ENCODE measurements around the gene SOX13.
"Not testable (repeated sequence)": the region's sequence is repeated elsewhere in the genome, so short reads cannot be mapped to it uniquely, and the experiment has no call there.

The SOX13 gene

DNA sequence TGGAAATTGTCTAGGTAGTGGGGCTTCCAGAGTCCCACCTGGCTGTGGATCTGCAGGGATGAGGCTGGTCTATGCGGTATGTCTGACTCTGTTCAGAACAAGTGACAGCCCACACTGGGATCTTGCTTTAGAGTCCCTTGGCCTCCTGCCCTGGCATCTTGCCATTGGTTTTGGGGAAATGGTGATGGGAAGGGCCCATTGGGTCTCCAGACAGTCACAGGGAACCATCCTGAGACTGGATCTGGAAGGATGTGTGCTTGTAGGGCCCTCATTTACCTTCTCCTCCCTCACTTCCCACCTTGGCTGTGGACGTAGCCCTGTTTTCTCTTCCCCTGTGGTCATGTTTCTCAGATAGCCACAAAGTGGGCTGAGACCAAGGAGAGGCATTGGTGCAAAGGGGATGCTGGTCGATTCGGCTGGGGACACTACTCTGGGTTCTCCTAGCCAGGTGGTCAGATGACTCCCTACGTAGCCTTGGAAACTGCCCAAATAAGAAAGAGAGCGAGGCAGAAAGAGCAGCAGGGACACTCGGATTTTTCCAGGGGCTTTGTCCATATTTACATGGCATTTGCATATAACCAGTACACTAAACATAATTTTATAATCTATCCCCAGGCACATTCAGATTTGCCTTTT lies 15.1 kb downstream of the SOX13 start:
- Histone ChIP-seq H3K36me3 (ENCODE audit: control insufficient read depth in 1 of 2, insufficient read depth in 2 of 2, low read depth in 1 of 2, low read length in 2 of 2) (no peaks in the 10 kb centered on the region), H3K79me1 (replicated peaks; ENCODE audit: low read length, poor library complexity, severe bottlenecking) (peaks cover 2% of the 10 kb centered on the region), H3K18ac (ENCODE audit: low read depth in 1 of 2, low read length in 2 of 2) (no peak overlapping the region), H3K27ac (ENCODE audit: low read length, poor library complexity, severe bottlenecking) (no peak overlapping the region), H3K4me1 (ENCODE audit: control insufficient read depth, insufficient read depth, low read depth, low read length) (peaks cover 9% of the 10 kb centered on the region), H3K4me3 (ENCODE audit: insufficient read depth in 1 of 2, low read depth in 1 of 2, low read length in 2 of 2) (no peak overlapping the region), H3K9ac (ENCODE audit: low read length) (no peak overlapping the region), H3K14ac (ENCODE audit: low read length in 2 of 2) (no peak overlapping the region), H3K4me2 (ENCODE audit: low read length, poor library complexity, severe bottlenecking) (no peak overlapping the region), H3K4ac (ENCODE audit: low read depth in 1 of 2, low read length in 2 of 2) (peak overlapping the region; percentile 9), H3K27me3 (ENCODE audit: control insufficient read depth in 1 of 2, insufficient read depth in 1 of 2, low read length in 2 of 2) (no peaks in the 10 kb centered on the region), H2BK12ac (ENCODE audit: low read length in 2 of 2) (peak overlapping the region in 1 of 2 experiments; percentile 17), H2BK120ac (ENCODE audit: low read depth, low read length) (peak overlapping the region; percentile 94), H4K8ac (ENCODE audit: low read length) (peak overlapping the region; percentile 43), H2BK15ac (ENCODE audit: low read depth, poor library complexity, severe bottlenecking) (peak overlapping the region; percentile 88), H3K23ac (ENCODE audit: low read length in 2 of 2) (no peak overlapping the region), H4K91ac (ENCODE audit: low read length) (no peak overlapping the region), H2AK5ac (ENCODE audit: low read length, severe bottlenecking) (no peak overlapping the region), H2BK5ac (ENCODE audit: low read depth, low read length, poor library complexity, severe bottlenecking) (no peak overlapping the region), H2AFZ (ENCODE audit: low read depth, low read length) (no peak overlapping the region), H3K9me3 (ENCODE audit: control insufficient read depth, low read length) (no peaks in the 10 kb centered on the region)
- no peak for DNase-seq
- WGBS: 93% methylated on average over 7 of the region's 7 CpGs

DNA sequence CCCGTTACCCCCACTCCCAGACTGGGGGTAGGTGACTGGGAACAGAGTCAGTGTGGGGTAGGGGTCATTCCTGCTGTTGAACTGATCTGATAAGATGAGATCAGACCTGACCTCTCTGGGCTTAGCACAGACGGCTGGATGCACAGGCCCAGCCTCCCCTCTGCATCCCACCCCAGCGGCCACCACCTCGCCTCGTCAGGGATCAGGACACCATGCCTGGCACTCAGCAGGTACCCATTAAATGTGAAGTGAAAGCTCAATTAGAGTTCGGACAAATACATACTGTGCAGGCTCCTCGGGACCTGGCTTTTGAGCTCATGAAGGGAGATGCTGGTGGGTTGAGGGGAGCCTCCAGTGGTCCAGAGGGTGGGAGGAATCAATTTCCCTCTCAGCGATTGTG lies 15.7 kb downstream of the SOX13 start:
- 81% methylated on average over 6 of the region's 8 CpGs for WGBS

DNA sequence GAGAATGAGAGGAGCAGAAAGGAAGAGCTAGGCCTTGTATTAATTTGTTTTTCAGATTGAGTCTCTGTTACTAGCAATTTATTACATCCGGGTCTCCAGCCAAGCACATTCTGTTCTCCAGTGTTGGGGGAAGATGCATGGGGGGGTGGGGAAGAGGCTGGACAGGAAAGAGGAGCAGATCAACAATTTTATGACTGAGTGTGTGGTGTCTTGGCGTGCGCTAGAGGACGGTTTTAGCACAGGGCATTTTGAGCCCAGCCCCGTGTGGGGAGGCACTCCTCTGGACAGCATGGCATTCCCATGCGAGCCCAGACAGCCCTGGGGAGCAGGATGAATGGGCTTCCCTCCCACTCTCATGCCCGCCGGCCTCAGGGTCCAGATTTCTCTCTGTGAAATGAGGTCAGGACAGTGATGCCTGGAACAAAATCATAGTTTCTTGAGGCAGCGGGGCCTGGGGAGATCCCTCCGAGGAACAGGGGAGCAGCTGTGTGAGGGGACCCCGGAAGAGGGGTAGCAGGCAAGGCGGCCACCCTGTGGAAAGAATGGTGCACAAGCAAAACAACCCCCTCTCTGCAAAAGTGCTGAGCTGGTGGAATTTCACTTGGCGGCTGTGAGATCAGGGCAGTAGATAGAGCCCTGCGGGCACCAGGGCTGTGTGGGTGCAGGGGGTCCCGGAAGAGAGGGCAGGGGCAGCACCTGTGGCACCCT lies 16.3 kb downstream of the SOX13 start:
- H3K79me1 ChIP-seq (replicated peaks; ENCODE audit: low read length, poor library complexity, severe bottlenecking): peaks cover 4% of the 10 kb centered on the region
- H3K4ac ChIP-seq (ENCODE audit: low read depth in 1 of 2, low read length in 2 of 2): peak overlapping the region; percentile 32 to 80
- 50% methylated on average over 15 of the region's 15 CpGs for WGBS

More for the DNA sequence above, 15.7 kb downstream of the SOX13 start:
- Histone ChIP-seq H3K14ac (ENCODE audit: low read length in 2 of 2) (peak overlapping the region in 1 of 2 experiments; percentile 26), H3K27me3 (ENCODE audit: control insufficient read depth in 1 of 2, insufficient read depth in 1 of 2, low read length in 2 of 2) (no peaks in the 10 kb centered on the region), H3K4ac (ENCODE audit: low read depth in 1 of 2, low read length in 2 of 2) (peak overlapping the region; percentile 1 to 9), H2BK120ac (ENCODE audit: low read depth, low read length) (peak overlapping the region; percentile 94), H3K27ac (ENCODE audit: low read length, poor library complexity, severe bottlenecking) (no peak overlapping the region), H2BK12ac (ENCODE audit: low read length in 2 of 2) (peak overlapping the region; percentile 57 to 87), H3K4me3 (ENCODE audit: insufficient read depth in 1 of 2, low read depth in 1 of 2, low read length in 2 of 2) (peak overlapping the region in 1 of 2 experiments; percentile 19), H2BK5ac (ENCODE audit: low read depth, low read length, poor library complexity, severe bottlenecking) (no peak overlapping the region), H3K9me3 (ENCODE audit: control insufficient read depth, low read length) (no peaks in the 10 kb centered on the region), H3K4me2 (ENCODE audit: low read length, poor library complexity, severe bottlenecking) (no peak overlapping the region), H3K79me1 (replicated peaks; ENCODE audit: low read length, poor library complexity, severe bottlenecking) (peaks cover 3% of the 10 kb centered on the region), H2BK15ac (ENCODE audit: low read depth, poor library complexity, severe bottlenecking) (no peak overlapping the region), H2AK5ac (ENCODE audit: low read length, severe bottlenecking) (no peak overlapping the region), H3K9ac (ENCODE audit: low read length) (peak overlapping the region; percentile 77), H4K91ac (ENCODE audit: low read length) (peak overlapping the region; percentile 97), H2AFZ (ENCODE audit: low read depth, low read length) (no peak overlapping the region), H3K18ac (ENCODE audit: low read depth in 1 of 2, low read length in 2 of 2) (peak overlapping the region; percentile 67 to 82), H3K36me3 (ENCODE audit: control insufficient read depth in 1 of 2, insufficient read depth in 2 of 2, low read depth in 1 of 2, low read length in 2 of 2) (no peaks in the 10 kb centered on the region), H4K8ac (ENCODE audit: low read length) (peak overlapping the region; percentile 99), H3K4me1 (ENCODE audit: control insufficient read depth, insufficient read depth, low read depth, low read length) (peaks cover 12% of the 10 kb centered on the region), H3K23ac (ENCODE audit: low read length in 2 of 2) (no peak overlapping the region)
- no peak for DNase-seq

DNA sequence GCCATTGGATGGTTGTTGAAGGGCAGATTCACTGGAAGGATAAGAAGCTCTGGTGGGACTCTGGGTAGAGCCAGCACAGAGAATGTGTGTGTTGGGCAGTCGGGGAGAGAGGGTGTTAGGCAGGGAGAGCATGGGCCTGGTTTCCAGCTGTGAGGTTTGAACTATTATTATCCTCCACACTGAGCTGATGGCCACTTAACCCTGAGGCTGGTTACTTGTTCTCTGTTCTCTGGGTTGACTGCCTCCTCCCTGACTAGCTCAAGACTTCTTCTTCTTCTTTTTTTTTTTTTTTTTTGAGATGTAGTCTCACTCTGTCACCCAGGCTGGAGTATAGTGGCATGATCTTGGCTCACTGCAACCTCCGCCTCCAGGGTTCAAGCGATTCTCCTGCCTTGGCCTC lies 17.2 kb downstream of the SOX13 start:
- H2AK5ac ChIP-seq (ENCODE audit: low read length, severe bottlenecking); H3K4ac ChIP-seq (ENCODE audit: low read depth in 1 of 2, low read length in 2 of 2); H3K4me3 ChIP-seq (ENCODE audit: insufficient read depth in 1 of 2, low read depth in 1 of 2, low read length in 2 of 2); H3K14ac ChIP-seq (ENCODE audit: low read length in 2 of 2); H3K23ac ChIP-seq (ENCODE audit: low read length in 2 of 2); H4K8ac ChIP-seq (ENCODE audit: low read length); H3K18ac ChIP-seq (ENCODE audit: low read depth in 1 of 2, low read length in 2 of 2); H3K4me2 ChIP-seq (ENCODE audit: low read length, poor library complexity, severe bottlenecking); H2AFZ ChIP-seq (ENCODE audit: low read depth, low read length); DNase-seq; H3K27ac ChIP-seq (ENCODE audit: low read length, poor library complexity, severe bottlenecking); H3K9ac ChIP-seq (ENCODE audit: low read length); H3K79me1 ChIP-seq (replicated peaks; ENCODE audit: low read length, poor library complexity, severe bottlenecking); H3K36me3 ChIP-seq (ENCODE audit: control insufficient read depth in 1 of 2, insufficient read depth in 2 of 2, low read depth in 1 of 2, low read length in 2 of 2); H3K9me3 ChIP-seq (ENCODE audit: control insufficient read depth, low read length); H3K4me1 ChIP-seq (ENCODE audit: control insufficient read depth, insufficient read depth, low read depth, low read length); H2BK5ac ChIP-seq (ENCODE audit: low read depth, low read length, poor library complexity, severe bottlenecking): not testable (repeated sequence)
- H2BK15ac ChIP-seq (ENCODE audit: low read depth, poor library complexity, severe bottlenecking): peak overlapping the region; percentile 62
- H4K91ac ChIP-seq (ENCODE audit: low read length): peak overlapping the region; percentile 58
- H2BK120ac ChIP-seq (ENCODE audit: low read depth, low read length): peak overlapping the region; percentile 84
- WGBS: 87% methylated on average over 3 of the region's 3 CpGs
- peak overlapping the region in 1 of 2 experiments; percentile 82 for H2BK12ac ChIP-seq (ENCODE audit: low read length in 2 of 2)
- H3K27me3 ChIP-seq (ENCODE audit: control insufficient read depth in 1 of 2, insufficient read depth in 1 of 2, low read length in 2 of 2): peaks cover 0 to 12% of the 10 kb centered on the region in 2 experiments

More for the DNA sequence above, 16.3 kb downstream of the SOX13 start:
- Histone ChIP-seq H4K91ac (ENCODE audit: low read length) (peak overlapping the region; percentile 93), H3K27me3 (ENCODE audit: control insufficient read depth in 1 of 2, insufficient read depth in 1 of 2, low read length in 2 of 2) (peaks cover 0 to 3% of the 10 kb centered on the region in 2 experiments), H3K27ac (ENCODE audit: low read length, poor library complexity, severe bottlenecking) (no peak overlapping the region), H3K36me3 (ENCODE audit: control insufficient read depth in 1 of 2, insufficient read depth in 2 of 2, low read depth in 1 of 2, low read length in 2 of 2) (no peaks in the 10 kb centered on the region), H3K9ac (ENCODE audit: low read length) (peak overlapping the region; percentile 77), H3K23ac (ENCODE audit: low read length in 2 of 2) (no peak overlapping the region), H2BK5ac (ENCODE audit: low read depth, low read length, poor library complexity, severe bottlenecking) (no peak overlapping the region), H3K4me2 (ENCODE audit: low read length, poor library complexity, severe bottlenecking) (no peak overlapping the region), H2AK5ac (ENCODE audit: low read length, severe bottlenecking) (no peak overlapping the region), H2BK12ac (ENCODE audit: low read length in 2 of 2) (peak overlapping the region; percentile 41 to 57), H4K8ac (ENCODE audit: low read length) (peak overlapping the region; percentile 99), H3K4me3 (ENCODE audit: insufficient read depth in 1 of 2, low read depth in 1 of 2, low read length in 2 of 2) (peak overlapping the region in 1 of 2 experiments; percentile 19), H3K18ac (ENCODE audit: low read depth in 1 of 2, low read length in 2 of 2) (peak overlapping the region; percentile 80 to 92), H3K4me1 (ENCODE audit: control insufficient read depth, insufficient read depth, low read depth, low read length) (peaks cover 8% of the 10 kb centered on the region), H3K9me3 (ENCODE audit: control insufficient read depth, low read length) (no peaks in the 10 kb centered on the region), H2BK120ac (ENCODE audit: low read depth, low read length) (peak overlapping the region; percentile 94), H3K14ac (ENCODE audit: low read length in 2 of 2) (peak overlapping the region in 1 of 2 experiments; percentile 45), H2AFZ (ENCODE audit: low read depth, low read length) (peak overlapping the region; percentile 62), H2BK15ac (ENCODE audit: low read depth, poor library complexity, severe bottlenecking) (peak overlapping the region; percentile 75)
- DNase-seq: peak; percentile 63

Measured in mesenchymal stem cell (in vitro differentiated cells and primary cell).